Dermis microvascular lymphatic vessel endothelial cell (primary cell): ENCODE measurements around the gene ENTPD2. TPM values are rescaled to one million over a fixed set of nuclear protein-coding genes. Genes with fewer than 3 reads are reported as not detected.

Experiments
- DNase-seq, 2 donors: peaks; one replicate each; pipeline versions ENCODE4 v3.0.0 to v3.0.0-alpha.2; 2010; ENCODE audit warnings: low read depth in 2 of 2
- total RNA-seq: library from RNA; depleted of rRNA; stranded (reverse); fragments of >200 nt; gene quantifications from 2 replicates; pipeline ENCODE4 v1.2.1, GENCODE V29; 2014

Gene ENTPD2
- total RNA-seq, 1 donor from 2014 or later = not detected

DNA sequence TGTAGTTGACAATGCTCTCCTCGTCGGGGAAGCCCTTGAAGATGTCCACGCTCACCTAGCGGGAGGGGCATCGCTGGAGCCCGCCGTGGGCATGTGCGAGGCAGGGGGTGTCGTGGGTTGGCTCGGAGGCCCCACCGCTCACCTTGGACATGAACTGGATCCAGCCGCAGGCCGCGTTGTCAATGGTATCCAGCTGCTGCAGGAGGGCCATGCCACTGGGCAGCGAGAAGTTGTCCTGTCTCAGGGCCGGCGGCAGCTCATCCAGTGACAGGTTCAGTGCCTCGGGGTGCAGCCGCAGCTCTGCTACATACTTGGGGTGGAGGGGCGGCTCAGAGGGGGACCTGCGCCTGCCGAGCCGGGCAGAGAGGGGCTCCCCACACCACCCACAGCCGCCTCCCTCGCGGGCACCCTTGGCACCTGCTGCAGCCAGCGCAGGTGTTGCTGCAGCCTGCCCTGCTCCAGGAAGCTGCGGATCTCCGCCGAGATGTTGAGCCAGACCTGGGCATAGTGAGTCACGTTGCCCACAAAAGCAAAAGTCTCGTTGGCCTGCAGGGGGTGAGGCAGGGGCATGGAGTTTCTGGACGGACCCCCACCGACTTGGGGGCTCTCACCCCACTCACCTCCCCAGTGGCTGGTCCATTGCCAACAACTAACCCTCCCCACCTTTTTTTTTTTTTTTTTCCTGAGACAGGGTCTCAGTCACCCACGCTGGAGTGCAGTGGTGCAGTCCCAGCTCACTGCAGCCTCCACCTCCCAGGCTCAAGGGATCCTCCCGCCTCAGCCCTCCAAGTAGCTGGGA, 34.9 kb downstream of the ENTPD2 start:
- DNase-seq = no peak

DNA sequence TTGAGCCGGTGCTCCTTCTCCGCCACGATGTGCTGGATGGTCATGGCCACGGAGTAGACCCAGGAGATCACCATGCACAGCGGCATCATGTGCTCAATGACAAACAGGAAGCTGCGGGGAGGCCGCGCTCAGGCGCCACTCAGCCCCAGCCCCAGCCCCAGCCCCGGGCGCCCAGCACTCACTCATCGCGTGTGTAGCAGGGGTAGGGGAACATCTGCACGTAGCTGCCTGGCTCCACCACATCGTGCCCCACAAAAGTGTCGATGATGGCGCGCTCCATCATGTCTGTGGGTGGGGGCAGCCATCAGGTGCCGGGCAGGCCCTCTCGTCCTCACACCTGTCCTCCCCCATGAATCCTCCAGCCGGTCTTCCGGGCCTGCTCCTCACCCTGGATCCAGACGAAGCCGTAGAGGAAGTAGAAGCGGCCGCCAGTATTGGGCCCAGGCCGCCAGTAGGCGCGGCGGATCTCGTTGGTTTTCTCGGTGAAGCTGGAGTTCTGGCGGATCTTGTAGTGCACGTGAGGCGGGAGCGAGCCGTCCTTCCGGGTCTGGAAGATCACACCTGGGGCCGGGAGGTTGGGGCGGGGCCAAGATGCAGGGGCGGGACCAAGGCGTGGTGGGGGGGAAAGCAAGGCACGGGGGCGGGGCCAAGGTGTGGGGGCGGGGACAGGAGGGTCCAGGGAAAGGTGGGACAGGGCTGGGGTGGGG, 35.9 kb downstream of the ENTPD2 start:
- no peak for DNase-seq

DNA sequence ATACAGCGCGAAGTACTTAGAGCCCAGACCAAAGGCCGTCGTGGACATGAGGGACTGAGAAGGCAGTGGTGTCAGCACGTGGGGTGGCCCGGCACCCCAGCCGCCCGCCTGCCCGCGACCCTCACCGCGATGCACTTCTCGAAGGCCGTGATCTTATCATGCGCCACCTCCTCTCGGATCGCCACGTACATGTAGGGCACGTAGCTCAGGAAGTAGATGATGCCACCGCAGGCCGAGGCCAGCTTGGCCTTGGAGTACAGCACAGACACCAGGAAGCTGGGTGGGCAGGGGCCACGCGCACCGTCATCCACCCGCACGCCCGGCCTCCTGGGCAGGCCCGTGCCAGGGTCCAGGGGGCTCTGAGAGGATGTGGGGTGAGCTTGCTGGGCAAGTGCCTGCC, 36.8 kb downstream of the ENTPD2 start:
- DNase-seq = no peak

DNA sequence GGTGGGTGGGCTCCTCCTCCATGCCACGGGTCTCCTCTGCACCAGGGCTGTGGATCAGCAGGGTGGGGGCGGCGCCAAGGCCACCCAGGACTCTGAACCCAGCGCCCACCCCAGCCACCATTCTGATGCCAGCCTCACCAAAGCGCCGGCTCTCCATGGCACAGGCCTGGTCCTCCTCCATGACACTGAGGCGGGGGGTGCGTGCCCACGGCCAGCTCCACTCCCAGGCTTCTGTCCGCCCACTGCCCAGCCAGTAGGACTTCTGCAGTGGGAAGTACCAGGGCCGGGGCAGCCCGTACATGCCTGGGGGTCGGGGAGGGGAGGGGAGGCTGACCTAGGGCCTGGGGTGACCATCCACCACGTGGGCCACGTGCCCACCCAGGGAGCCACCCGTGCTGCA, 37.4 kb downstream of the ENTPD2 start:
- DNase-seq = no peak

DNA sequence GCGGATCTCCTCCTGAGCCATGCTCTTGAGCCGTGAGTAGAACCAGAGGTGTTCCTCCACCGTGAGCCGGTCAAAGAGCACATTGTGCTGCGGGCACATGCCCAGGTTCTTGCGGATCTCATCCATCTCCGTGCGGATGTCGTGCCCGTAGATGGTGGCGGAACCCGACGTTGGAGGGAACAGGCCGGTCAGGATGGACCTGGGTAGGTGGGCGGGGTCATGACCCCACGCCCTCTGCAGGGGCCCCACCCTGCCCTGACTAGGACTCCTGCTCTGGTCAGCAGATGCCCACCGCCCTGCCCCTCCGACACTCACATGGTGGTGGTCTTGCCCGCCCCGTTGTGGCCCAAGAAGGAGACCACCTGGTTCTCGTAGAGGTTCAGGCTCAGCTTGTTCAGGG, 37.9 kb downstream of the ENTPD2 start:
- DNase-seq = no peak

DNA sequence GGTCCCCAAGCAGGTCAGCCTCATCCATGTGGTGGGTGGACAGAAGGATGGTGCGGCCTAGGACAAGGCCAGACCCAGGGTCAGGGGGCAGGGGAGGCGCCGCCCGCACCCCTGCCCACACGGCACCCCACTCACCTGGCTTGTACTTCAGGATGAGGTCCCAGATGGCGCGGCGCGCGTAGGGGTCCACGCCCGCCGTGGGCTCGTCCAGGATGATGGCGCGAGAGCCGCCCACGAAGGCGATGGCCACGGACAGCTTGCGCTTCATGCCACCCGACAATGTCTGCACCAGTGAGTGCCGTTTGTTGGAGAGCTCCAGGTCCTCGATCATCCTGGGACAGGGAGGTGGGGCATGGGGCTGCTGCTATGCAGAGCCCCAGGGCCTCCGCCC, 38.3 kb downstream of the ENTPD2 start:
- DNase-seq = no peak

DNA sequence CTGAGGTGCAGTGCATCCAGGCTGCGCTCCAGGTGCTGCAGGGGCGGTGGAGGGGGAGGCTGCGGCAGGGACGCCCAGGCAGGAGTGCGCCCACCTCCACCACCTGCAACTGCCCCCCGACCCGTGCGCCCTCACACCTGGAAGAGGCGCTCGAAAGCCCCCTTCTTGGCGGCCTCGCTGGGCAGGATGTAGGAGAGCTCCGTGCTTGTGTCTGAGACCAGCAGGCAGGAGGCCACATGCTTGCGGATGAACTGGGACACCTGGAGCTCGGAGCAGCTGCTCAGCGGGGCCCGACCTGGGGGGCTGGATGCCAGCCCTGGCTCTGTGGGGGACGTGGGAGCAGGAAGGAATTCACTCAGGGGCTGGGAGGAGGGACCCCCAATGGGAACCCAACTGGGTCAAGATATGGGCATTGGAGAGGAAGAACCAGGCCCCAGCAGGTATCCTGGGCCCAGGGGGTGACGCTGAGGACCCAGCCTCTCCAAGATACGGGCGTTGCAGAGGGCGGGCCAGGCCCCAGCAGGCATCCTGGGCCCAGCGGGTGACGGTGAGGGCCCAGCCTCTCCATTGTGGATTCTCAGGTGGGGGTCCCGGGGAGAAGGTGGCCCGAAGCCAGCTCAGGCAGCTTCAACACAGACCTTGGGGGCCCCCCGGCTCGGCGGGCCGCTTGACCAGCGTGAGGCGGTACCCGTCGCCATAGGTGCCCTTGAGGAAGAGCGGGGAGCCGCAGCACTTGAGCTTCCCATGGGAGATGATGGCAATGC, 38.9 kb downstream of the ENTPD2 start:
- no peak for DNase-seq

DNA sequence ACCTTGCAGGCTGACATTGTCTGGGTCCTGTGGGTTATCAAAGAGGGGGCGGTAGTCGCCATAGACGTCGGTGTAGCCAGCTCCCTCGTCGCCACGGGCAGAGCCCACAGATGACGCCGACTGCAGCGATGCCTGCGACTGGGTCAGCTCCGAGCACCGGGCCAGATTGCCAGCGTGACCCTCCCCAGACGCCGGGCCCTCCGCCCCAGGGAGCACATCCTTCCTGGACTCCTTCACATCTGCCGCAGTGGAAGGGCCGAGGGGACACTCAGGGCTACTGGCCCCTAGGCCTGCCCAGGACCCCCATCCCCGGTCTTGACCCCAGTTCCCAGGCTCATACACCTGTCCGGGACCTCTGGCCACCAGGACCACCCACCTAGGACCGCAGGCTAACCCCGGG, 39.7 kb downstream of the ENTPD2 start:
- no peak for DNase-seq

DNA sequence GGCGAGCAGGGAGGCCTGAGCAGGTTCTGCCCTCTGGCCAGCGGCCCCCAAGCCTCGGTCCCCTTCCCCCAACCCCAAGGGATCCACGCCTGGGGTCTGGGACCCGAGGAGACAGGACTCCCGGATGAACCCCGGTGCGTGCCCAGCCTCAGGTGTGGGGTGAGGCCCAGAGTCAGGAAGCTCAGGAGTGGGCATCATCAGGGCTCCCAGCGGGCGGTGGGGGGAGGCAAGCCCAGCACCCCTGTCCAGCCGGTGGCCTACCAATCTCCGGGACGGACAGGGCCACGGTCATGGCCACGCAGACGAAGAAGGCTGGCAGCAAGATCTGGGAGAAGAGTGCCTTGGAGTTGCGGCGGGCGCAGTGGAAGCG, 40.3 kb downstream of the ENTPD2 start:
- no peak for DNase-seq

DNA sequence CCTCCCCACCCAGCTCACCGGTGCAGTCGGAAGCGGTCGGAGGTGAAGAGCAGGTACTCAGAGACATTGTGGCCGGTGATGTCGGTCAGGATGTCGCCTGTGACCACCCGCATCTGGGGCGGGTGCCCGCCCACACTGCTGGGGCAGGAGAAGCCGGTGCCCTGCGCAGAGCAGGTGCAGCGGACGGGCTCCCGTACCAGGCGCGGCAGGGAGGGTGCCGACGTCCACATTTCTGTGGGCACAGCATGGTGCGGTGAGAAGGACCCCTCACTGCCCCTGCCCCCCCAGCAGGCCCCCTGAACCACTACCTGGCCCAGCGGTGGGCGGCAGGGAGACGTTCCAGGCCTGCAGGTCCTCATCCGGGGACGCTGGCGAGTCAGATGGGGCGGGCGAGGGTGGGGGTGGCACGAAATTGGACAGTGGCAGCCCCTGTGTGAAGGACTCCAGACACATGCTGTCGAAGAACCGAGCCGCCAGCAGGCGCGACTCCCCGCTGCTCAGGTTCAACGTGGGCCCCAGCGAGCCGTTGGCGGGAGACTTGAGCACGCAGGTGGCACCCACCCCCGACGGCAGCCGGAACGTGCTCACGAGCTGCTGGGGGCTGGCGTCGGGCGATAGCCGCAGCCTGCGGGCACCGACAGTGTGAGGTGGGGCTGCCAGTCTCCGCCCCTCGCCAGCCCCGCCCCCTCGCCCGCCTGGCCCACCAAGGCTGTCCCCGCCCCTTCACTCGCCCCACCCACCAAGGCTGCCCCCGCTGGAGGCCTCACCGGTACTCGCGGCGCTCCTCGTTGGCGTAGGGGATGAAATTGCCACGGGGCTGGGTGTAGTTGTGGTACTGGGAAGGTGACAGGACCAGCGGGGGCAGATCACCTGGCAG, 40.9 kb downstream of the ENTPD2 start:
- no peak for DNase-seq

DNA sequence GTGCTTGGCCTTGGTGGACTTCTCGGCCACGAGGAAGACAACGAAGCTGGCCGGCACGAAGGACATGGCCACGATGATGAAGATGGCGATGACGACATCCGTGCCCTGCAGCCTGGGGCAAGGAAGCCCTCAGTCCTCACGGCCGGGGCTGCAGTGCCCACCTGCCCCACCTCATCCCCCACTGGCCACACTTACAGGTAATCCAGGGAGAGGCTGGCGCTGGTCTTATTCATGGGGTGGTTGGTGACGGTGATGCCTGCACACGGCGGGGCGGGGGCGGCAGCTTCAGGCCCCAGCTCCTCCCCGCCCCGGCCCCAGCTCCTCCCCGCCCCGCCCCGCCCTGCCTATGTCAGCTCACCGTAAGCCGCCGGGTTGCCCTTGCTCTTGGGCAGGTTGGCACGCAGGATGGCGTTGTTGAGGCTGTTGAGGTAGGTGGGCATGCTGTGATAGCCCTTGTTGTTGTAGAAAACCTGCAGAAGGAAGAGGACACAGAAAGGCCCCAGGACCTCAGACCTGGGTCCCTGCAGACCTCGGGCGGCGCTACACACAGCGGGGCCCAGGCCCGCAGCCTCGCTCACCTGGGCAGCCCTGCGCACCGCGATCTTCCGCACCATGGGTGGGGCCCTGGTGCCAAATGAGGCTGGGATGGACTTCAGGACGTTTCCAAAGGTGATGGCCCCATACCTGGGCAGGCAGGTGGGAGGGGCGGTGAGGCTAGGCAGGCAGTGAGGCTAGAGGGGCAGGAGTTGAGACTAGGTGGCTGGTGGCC, 41.8 kb downstream of the ENTPD2 start:
- DNase-seq = no peak

DNA sequence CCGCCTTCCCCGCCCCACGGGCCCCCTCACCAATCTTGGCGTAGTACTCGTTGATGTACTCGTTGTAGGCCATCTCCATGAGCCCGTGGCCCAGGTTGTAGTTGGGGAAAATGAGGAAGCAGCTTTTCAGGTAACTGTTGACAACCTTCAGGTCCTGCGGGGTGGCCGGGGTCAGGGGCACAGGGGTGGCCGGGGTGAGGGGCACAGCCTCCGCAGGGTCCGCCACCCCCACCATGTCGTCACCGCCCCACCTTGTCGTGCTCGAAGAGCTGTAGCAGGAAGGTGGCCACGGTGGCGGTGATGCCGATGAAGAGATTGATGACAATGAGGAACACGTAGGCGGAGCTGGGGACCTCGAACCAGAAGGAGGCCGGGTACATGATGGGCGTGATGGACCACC, 42.7 kb downstream of the ENTPD2 start:
- DNase-seq = no peak

DNA sequence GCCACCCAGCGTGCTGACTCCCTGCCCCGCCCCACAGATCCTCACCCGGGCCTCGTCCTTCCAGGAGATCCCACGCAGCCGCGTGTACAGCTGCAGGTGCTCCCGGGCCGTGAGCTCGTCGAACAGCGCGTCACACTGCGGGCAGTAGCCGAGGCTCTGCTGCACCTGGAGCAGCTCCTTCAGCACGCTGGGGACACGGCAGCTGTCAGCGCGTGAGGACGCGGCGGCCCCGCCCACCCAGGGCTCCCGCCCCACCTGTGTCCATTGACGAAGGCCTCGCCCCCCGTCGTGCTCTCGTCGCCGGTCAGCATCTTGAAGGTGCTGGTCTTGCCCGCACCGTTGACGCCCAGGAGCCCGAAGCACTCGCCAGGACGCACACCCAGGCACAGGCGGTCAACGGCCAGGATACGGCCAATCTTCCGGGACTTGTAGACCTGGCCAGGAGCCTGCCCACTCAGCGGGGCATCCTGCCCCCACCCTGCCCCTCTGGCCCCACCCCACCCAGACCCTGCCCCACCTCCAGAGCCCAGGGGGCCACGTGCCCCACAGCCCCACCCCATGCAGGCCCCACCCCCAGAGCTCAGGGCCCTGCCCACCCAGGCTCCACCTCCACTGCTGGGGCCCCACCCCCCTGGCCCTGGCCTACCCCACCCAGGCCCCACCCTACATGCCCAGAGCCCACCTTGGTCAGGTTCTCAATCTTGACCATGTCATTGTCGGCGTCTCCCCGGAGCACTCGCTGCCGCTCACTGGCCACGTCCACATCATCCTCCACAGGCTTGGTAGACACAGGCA, 43.7 kb downstream of the ENTPD2 start:
- no peak for DNase-seq

DNA sequence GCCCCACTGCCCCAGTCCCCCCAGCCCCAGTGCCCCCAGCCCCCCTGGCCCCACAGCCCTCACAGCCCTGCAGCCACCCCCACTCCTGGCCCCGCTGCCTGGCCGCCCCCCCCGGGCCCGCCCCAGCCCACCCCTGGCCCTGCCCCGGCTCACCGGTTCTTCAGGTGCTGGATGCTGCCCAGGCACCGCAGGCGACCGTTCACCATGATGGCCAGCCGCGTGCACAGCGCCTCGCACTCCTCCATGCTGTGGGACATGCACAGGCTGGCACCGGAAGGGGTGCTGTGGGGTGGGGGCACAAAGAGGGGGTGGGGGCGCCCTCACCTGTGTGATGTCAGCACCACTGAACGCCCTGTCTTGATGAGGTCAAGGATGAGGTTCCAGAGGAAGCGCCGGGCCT, 44.6 kb downstream of the ENTPD2 start:
- no peak for DNase-seq

DNA sequence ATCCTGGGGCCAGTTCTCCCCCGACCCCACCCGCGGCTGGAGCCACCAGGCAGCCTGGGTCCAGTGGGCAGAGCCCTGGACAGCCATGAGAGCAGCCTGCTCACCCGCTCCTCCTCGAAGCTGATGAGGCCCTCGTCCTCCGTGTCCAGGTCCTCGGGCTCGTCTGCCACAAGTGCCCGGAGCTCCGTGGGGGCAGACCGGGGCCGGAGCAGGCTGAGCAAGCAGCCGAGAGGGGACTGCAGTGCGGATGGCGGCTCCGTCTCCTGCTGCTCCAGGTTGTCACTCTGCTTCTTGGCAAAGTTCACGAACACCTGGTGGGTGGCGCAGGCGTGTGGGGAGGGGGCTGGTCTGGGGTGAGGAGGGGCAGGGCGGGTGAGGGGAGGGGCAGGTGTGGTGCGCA, 45.5 kb downstream of the ENTPD2 start:
- DNase-seq = no peak

DNA sequence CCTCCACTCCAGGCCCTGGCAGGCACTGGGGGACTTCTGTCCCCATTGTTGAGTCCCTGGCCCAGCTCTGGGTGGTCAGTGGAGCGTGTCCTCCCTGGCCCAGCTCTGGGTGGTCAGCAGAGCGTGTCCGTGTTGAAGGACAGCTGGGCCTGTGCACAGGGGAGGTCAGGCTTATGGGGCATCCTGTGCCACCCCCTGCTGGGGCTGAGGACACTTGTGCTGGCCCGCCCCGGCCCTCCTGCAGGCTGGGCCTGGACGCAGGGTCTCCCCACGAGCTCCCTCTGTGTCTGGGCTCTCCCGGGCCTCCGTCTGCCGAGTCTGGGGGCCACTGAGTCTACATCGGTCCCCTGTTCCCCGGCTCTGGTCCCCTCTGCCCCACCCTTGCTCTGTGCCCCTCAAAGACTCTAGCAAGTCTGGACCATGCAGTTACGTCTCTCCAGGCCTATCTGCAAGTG, 46.0 kb downstream of the ENTPD2 start:
- no peak for DNase-seq

DNA sequence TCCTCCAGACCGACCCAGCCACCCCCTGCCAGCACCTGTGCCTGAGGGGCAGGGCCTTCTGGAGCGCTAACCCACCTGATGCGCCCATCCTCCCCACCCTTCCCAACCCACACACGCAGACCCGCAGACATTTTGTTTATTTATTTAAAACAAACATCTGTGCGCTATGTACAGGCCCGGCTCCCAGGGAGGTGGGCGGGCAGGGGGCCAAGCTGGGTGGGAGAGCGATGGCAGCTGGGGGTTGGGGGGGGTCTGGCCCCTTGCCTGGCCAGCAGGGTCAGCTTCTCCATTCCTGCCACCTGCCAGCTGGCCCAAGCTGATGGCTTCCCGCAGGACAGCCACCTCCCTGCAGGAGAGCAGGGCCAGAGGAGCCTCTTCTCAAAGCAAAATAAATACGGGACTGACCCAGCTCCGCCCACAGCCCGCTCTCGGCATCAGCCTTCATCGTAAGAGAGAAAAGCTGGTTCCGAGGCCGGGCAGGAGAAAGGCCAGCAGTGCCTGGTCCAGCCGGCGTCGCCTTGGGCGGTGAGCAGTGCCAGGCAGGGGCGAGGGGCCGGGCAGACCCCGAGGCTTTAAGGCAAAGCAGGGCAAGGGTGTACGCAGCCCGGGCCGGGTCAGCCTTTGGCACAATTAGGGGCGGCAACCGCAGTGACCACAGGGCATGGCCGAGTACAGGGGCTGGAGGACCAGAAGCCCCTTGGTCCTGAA, 46.6 kb downstream of the ENTPD2 start:
- DNase-seq = no peak

DNA sequence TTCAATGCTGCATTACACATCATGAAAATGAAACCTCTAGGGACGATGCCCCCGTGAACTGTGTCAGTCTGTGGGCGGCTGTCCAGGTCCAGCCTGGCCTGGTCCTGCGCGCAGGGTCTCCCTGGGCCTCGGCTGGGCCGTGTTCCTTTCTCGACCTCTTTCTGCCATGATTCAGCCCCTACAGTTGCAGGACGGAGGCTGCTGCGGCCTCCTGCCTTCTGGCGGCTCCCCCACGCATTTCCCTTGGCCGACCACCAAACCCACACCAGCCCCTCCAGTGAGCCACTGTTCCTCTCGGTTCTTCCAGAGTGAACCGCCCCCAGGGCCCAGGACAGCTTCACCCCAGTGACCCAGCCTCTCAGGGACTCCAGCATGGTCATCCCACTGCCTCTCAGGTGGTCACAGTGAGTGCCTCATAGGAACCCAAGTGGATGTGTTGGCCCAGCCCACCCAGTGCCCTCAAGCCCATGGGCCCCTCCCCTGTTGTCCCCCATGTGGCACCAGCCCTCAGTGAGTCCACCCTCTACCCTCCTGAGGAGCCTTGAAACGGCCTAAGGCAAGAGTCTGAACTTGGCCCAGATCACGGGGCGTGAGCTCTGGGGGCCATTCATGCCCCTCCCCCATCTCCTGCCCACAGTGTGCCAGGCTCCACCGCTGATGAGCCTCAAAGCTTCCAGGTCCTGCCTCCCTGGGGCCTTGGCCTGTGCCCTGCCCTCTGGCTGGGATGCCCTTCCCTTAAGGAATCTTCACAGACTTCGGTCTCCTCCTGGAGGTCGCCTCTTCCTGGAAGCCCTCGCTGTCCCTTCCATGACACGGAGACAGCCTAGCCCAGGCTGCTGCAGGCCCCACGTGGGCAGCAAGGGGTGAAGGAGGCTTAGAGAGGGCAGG, 47.5 kb downstream of the ENTPD2 start:
- DNase-seq = no peak
